HCT116 (cell line): Measurements from ENCODE around the gene GPD2.

ENCODE experiments used
- CBX3 ChIP-seq: IDR thresholded peaks from 2 replicates; pipeline ENCODE4 v1.6.1; 2012; ENCODE audit warnings: low read depth
- CTCF ChIP-seq, 3 experiments: fragments of 200-600 bp in 1 of 3; sonication (generic) in 1 of 3; IDR thresholded peaks in 2 of 3; conservative IDR thresholded peaks in 1 of 3; 2 replicates each; pipeline ENCODE4 v1.5.1; 2012 to 2017; ENCODE audit warnings: low read depth in 2 of 3, low read length in 2 of 3, antibody characterized with exemption in 1 of 3, borderline replicate concordance in 1 of 3, control low read depth in 1 of 3, mild to moderate bottlenecking in 1 of 3, mixed read lengths in 1 of 3, mixed run types in 1 of 3, moderate library complexity in 1 of 3; ENCODE audit not compliant: insufficient read depth in 1 of 3
- EGR1 ChIP-seq: IDR thresholded peaks from 2 replicates; pipeline ENCODE4 v1.6.1; 2012; ENCODE audit warnings: low read depth
- EZH2 ChIP-seq: fragments of 200-600 bp; sonication (generic); IDR thresholded peaks from 2 replicates; pipeline ENCODE4 v1.6.1; 2017; ENCODE audit warnings: antibody characterized with exemption, mixed run types
- POLR2A ChIP-seq: IDR thresholded peaks from 2 replicates; pipeline ENCODE4 v1.7.0; 2011; ENCODE audit warnings: borderline replicate concordance; ENCODE audit not compliant: insufficient read depth, insufficient read length; ENCODE audit errors: extremely low read depth
- POLR2AphosphoS5 ChIP-seq: IDR thresholded peaks from 2 replicates; pipeline ENCODE4 v1.6.1; 2011; ENCODE audit warnings: mild to moderate bottlenecking, low read depth, low read length, moderate library complexity
- SP1 ChIP-seq: IDR thresholded peaks from 2 replicates; pipeline ENCODE4 v1.6.1; 2012; ENCODE audit warnings: low read depth
- ZFX ChIP-seq: fragments of 450-650 bp; IDR thresholded peaks from 2 replicates; pipeline ENCODE4 v1.6.1; 2017
- TF ChIP-seq, protein P1 (sequence below): IDR thresholded peaks from 2 replicates; pipeline ENCODE4 v1.6.1; 2012; ENCODE audit warnings: low read depth

GRCh38 chr2:156486614-156487013 lies 50.4 kb downstream of the GPD2 start:
- no peak for TF ChIP-seq POLR2A
- TF ChIP-seq, protein P1, sequence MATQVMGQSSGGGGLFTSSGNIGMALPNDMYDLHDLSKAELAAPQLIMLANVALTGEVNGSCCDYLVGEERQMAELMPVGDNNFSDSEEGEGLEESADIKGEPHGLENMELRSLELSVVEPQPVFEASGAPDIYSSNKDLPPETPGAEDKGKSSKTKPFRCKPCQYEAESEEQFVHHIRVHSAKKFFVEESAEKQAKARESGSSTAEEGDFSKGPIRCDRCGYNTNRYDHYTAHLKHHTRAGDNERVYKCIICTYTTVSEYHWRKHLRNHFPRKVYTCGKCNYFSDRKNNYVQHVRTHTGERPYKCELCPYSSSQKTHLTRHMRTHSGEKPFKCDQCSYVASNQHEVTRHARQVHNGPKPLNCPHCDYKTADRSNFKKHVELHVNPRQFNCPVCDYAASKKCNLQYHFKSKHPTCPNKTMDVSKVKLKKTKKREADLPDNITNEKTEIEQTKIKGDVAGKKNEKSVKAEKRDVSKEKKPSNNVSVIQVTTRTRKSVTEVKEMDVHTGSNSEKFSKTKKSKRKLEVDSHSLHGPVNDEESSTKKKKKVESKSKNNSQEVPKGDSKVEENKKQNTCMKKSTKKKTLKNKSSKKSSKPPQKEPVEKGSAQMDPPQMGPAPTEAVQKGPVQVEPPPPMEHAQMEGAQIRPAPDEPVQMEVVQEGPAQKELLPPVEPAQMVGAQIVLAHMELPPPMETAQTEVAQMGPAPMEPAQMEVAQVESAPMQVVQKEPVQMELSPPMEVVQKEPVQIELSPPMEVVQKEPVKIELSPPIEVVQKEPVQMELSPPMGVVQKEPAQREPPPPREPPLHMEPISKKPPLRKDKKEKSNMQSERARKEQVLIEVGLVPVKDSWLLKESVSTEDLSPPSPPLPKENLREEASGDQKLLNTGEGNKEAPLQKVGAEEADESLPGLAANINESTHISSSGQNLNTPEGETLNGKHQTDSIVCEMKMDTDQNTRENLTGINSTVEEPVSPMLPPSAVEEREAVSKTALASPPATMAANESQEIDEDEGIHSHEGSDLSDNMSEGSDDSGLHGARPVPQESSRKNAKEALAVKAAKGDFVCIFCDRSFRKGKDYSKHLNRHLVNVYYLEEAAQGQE: no peak
- no peak for TF ChIP-seq EZH2
- no peak for TF ChIP-seq POLR2AphosphoS5
- TF ChIP-seq CBX3: no peak
- TF ChIP-seq CTCF (IDR thresholded peaks at IDR 0.05 in 2 of 3, conservative IDR thresholded peaks at IDR 0.05 in 1 of 3; ENCODE audit: borderline replicate concordance in 1 of 3, insufficient read depth in 1 of 3, low read depth in 2 of 3, low read length in 2 of 3): no peak
- TF ChIP-seq EGR1: no peak
- TF ChIP-seq SP1: no peak
- TF ChIP-seq ZFX: no peak
